ENCODE data around the gene OR4L1. TPM values are rescaled to one million over a fixed set of nuclear protein-coding genes. Genes with fewer than 3 reads are reported as not detected.

The OR4L1 gene
- total RNA-seq, 1 experiment from 2014 or later: not detected

- Histone ChIP-seq H3K4me2 (no peak within 1 kb of the TSS), H2AFZ (no peak within 1 kb of the TSS), H3K27ac (no peak within 1 kb of the TSS), H3K4me1 (replicated peaks; ENCODE audit: insufficient read depth) (no peaks in the 10 kb centered on the region), H3K27me3 (ENCODE audit: insufficient read depth, low read depth) (no peaks in the 10 kb centered on the region), H4K20me1 (ENCODE audit: insufficient read depth) (no peaks in the 10 kb centered on the region), H3K36me3 (ENCODE audit: low read depth) (no peaks in the 10 kb centered on the region), H3K9me2 (ENCODE audit: insufficient read depth) (no peaks in the 10 kb centered on the region), H3K79me2 (ENCODE audit: low read depth) (no peaks in the 10 kb centered on the region), H3K9me3 (ENCODE audit: insufficient read depth, low read depth) (no peaks in the 10 kb centered on the region), H3K4me3 (no peak within 1 kb of the TSS), H3F3A (ENCODE audit: insufficient read depth, low read depth) (no peaks in the 10 kb centered on the region)
- ChIA-PET POLR2A (ENCODE audit: unreplicated experiment) (interaction anchor here (0.6 kb wide), 1 partner anchor 9 kb away, joined by 3 read pairs; no protein-coding TSS in a partner anchor), CTCF (no interaction called here)
- no peak for DNase-seq
- intact Hi-C loops (cut with micrococcal nuclease; ENCODE audit: unreplicated experiment): no loop called here
- TF ChIP-seq EZH2 (IDR thresholded peaks at IDR 0.05; ENCODE audit: low read depth): no peak
- TF ChIP-seq, protein P1, sequence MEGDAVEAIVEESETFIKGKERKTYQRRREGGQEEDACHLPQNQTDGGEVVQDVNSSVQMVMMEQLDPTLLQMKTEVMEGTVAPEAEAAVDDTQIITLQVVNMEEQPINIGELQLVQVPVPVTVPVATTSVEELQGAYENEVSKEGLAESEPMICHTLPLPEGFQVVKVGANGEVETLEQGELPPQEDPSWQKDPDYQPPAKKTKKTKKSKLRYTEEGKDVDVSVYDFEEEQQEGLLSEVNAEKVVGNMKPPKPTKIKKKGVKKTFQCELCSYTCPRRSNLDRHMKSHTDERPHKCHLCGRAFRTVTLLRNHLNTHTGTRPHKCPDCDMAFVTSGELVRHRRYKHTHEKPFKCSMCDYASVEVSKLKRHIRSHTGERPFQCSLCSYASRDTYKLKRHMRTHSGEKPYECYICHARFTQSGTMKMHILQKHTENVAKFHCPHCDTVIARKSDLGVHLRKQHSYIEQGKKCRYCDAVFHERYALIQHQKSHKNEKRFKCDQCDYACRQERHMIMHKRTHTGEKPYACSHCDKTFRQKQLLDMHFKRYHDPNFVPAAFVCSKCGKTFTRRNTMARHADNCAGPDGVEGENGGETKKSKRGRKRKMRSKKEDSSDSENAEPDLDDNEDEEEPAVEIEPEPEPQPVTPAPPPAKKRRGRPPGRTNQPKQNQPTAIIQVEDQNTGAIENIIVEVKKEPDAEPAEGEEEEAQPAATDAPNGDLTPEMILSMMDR (conservative IDR thresholded peaks at IDR 0.05): no peak
- BruUV-seq (replicated peaks): no TSS peak
Measured at GRCh38 chr14:20110438-20110837, 50.6 kb downstream of the OR4L1 start, which contains the start of gene OR4K17. Gene OR4K17, plus strand, starts transcription at chr14:20110739. Its CDS starts 6,761 bp downstream, at chr14:20117500.

Other genes with a start within 250 kb of the OR4L1 start
- not detected in 2 replicates for gene OR4K2, start 184.9 kb upstream of the OR4L1 start, total RNA-seq (2021)
- not detected in 2 replicates for gene OR4K5, start 139.4 kb upstream of the OR4L1 start, total RNA-seq (2021)
- gene OR4K1, start 129.1 kb upstream of the OR4L1 start, total RNA-seq (2021): not detected in 2 replicates
- not detected in 2 replicates for gene OR4K15, start 84.5 kb upstream of the OR4L1 start, total RNA-seq (2021)
- not detected in 2 replicates for gene OR4Q2, start 57.9 kb upstream of the OR4L1 start, total RNA-seq (2021)
- gene OR4K14, start 40.7 kb upstream of the OR4L1 start, total RNA-seq (2021): not detected in 2 replicates
- gene OR4K13, start 24.0 kb upstream of the OR4L1 start, total RNA-seq (2021): not detected in 2 replicates
- not detected in 2 replicates for gene OR4K17, start 50.7 kb downstream of the OR4L1 start, total RNA-seq (2021)
- not detected in 2 replicates for gene OR4N5, start 78.8 kb downstream of the OR4L1 start, total RNA-seq (2021)
- gene OR11G2, start 130.9 kb downstream of the OR4L1 start, total RNA-seq (2021): not detected in 2 replicates
- not detected in 2 replicates for gene OR11H6, start 163.7 kb downstream of the OR4L1 start, total RNA-seq (2021)
- gene OR11H7, start 168.9 kb downstream of the OR4L1 start, total RNA-seq (2021): not detected in 2 replicates
- not detected in 2 replicates for gene OR11H4, start 179.2 kb downstream of the OR4L1 start, total RNA-seq (2021)
- 12.6 and 15.8 TPM in 2 replicates for gene TTC5, start 245.9 kb downstream of the OR4L1 start, total RNA-seq (2021)

Measured in PC-9 (cell line).